Measurements from ENCODE around the gene GARIN6. TPM values are rescaled to one million over a fixed set of nuclear protein-coding genes. Genes with fewer than 3 reads are reported as not detected.

The GARIN6 gene
- total and polyA plus RNA-seq, 12 donors = not detected

- Histone ChIP-seq H3K27ac (no peak overlapping the region), H3K27me3 (no peaks in the 10 kb centered on the region), H3K4me1 (replicated peaks in 1 of 2) (no peaks in the 10 kb centered on the region), H3K36me3 (replicated peaks in 1 of 2) (no peaks in the 10 kb centered on the region), H3K4me3 (no peak overlapping the region), H3K9me3 (replicated peaks in 1 of 3) (no peaks in the 10 kb centered on the region)
- WGBS, 4 donors = 62 to 68% (median 66%) methylated on average over 3 of the region's 3 CpGs
- TF ChIP-seq POLR2A (IDR thresholded peaks at IDR 0.05) = no peak
- no peak for TF ChIP-seq CTCF (IDR thresholded peaks at IDR 0.05)
- no peak for DNase-seq
- intact Hi-C loops (cut with DNase I) = no loop called here
Observed at GRCh38 chr12:99611117-99611516, 36.4 kb upstream of the GARIN6 start.

GRCh38 chr12:99611599-99611998 lies 36.0 kb upstream of the GARIN6 start:
- WGBS, 4 donors = 80 to 91% (median 83%) methylated on average over 3 of the region's 3 CpGs
- Histone ChIP-seq H3K27ac (no peak overlapping the region), H3K27me3 (no peaks in the 10 kb centered on the region), H3K36me3 (replicated peaks in 1 of 2) (no peaks in the 10 kb centered on the region), H3K4me3 (no peak overlapping the region), H3K4me1 (replicated peaks in 1 of 2) (no peaks in the 10 kb centered on the region), H3K9me3 (replicated peaks in 1 of 3) (no peaks in the 10 kb centered on the region)
- intact Hi-C loops (cut with DNase I) = no loop called here
- TF ChIP-seq CTCF (IDR thresholded peaks at IDR 0.05) (no peak), POLR2A (IDR thresholded peaks at IDR 0.05) (no peak)
- no peak for DNase-seq

GRCh38 chr12:99618657-99619056 lies 28.9 kb upstream of the GARIN6 start:
- intact Hi-C loops (cut with DNase I) = no loop called here
- no peaks in the 10 kb centered on the region for H3K36me3 ChIP-seq (replicated peaks in 1 of 2)
- H3K4me1 ChIP-seq (replicated peaks in 1 of 2) = no peaks in the 10 kb centered on the region
- 72 to 90% (median 84%) methylated on average over 4 of the region's 4 CpGs for WGBS, 4 donors
- H3K27ac ChIP-seq = no peak overlapping the region
- no peak overlapping the region for H3K4me3 ChIP-seq
- no peaks in the 10 kb centered on the region for H3K27me3 ChIP-seq
- DNase-seq = no peak
- no peaks in the 10 kb centered on the region for H3K9me3 ChIP-seq (replicated peaks in 1 of 3)
- no peak for TF ChIP-seq POLR2A (IDR thresholded peaks at IDR 0.05)
- no peak for TF ChIP-seq CTCF (IDR thresholded peaks at IDR 0.05)

GRCh38 chr12:99619389-99620158 lies 28.0 kb upstream of the GARIN6 start:
- Histone ChIP-seq H3K4me1 (replicated peaks in 1 of 2) (no peaks in the 10 kb centered on the region), H3K4me3 (no peak overlapping the region), H3K27me3 (no peaks in the 10 kb centered on the region), H3K36me3 (replicated peaks in 1 of 2) (no peaks in the 10 kb centered on the region), H3K27ac (no peak overlapping the region), H3K9me3 (replicated peaks in 1 of 3) (no peaks in the 10 kb centered on the region)
- TF ChIP-seq CTCF (IDR thresholded peaks at IDR 0.05) (peak; percentile 9 to 56 (median 46)), POLR2A (IDR thresholded peaks at IDR 0.05) (no peak)
- intact Hi-C loops (cut with DNase I) = no loop called here
- WGBS, 4 donors = 58 to 88% (median 63%) methylated on average over 5 to 7 of the region's 7 CpGs
- peak in 5 of 7 donors; percentile 12 to 39 (median 31) for DNase-seq

All from adrenal gland (tissue), 12 donors.